Endothelial cell of umbilical vein (primary cell): ENCODE results near the gene PPFIA2.
A peak's percentile ranks its signal among the peaks of the same experiment; 100 is the strongest.

Experiments used
- EZH2 ChIP-seq: IDR thresholded peaks from 2 replicates; pipeline ENCODE4 v1.6.1; 2012; ENCODE audit warnings: borderline replicate concordance, low read depth, mild to moderate bottlenecking, moderate library complexity, low read length, inconsistent platforms; ENCODE audit not compliant: severe bottlenecking
- FOS ChIP-seq: IDR thresholded peaks from 2 replicates; pipeline ENCODE4 v1.6.1; 2011; ENCODE audit warnings: mild to moderate bottlenecking, low read length, moderate library complexity, borderline replicate concordance; ENCODE audit not compliant: insufficient read depth
- GATA2 ChIP-seq: IDR thresholded peaks from 2 replicates; pipeline ENCODE4 v1.7.0; 2011; ENCODE audit warnings: low read depth, mild to moderate bottlenecking, moderate library complexity, mixed read lengths, low read length; ENCODE audit not compliant: insufficient read length, insufficient read depth
- JUN ChIP-seq: IDR thresholded peaks from 2 replicates; pipeline ENCODE4 v1.6.1; 2011; ENCODE audit warnings: borderline replicate concordance, low read depth; ENCODE audit not compliant: insufficient read length, insufficient read depth
- MAX ChIP-seq: IDR thresholded peaks from 2 replicates; pipeline ENCODE4 v1.6.1; 2011; ENCODE audit not compliant: insufficient read depth, insufficient read length
- MYC ChIP-seq: IDR thresholded peaks from one replicate; pipeline ENCODE4 v1.6.1; 2011; ENCODE audit warnings: mild to moderate bottlenecking, low read depth, low read length
- POLR2A ChIP-seq: IDR thresholded peaks from 2 replicates; pipeline ENCODE4 v1.6.1; 2012; ENCODE audit warnings: low read depth, mild to moderate bottlenecking, control low read depth, low read length
- POLR2AphosphoS5 ChIP-seq: IDR thresholded peaks from 2 replicates; pipeline ENCODE4 v1.6.1; 2012; ENCODE audit warnings: low read depth, mild to moderate bottlenecking, control low read depth, low read length, moderate library complexity; ENCODE audit not compliant: insufficient read depth
- TF ChIP-seq, protein P1 (sequence below), 2 donors: IDR thresholded peaks; 1 replicate in 1 of 2; 2 replicates in 1 of 2; pipeline ENCODE4 v1.5.1; 2011; ENCODE audit warnings: low read length in 2 of 2, mild to moderate bottlenecking in 2 of 2, moderate library complexity in 2 of 2, control low read depth in 1 of 2, inconsistent platforms in 1 of 2, low read depth in 1 of 2; ENCODE audit not compliant: insufficient read depth in 1 of 2; ENCODE audit errors: extremely low read depth in 1 of 2

DNA sequence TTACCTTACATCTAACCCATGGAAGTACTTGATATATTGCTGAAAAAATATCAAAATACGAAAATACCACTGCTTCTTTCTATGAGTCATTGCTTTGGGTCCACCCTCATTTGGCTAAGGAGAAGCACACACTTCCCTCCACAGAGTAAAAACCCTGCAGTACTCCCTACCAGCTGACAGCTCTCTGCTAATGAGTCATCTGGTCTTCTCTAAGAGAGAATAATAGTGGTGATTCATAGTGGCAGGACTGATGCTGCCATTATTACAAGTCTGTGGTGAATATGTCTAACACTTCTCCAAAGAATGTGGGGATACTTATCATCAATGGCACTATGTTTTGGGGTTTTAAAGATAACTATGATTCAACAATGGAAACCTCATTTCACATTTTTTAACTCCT is 90.7 kb downstream of the PPFIA2 start:
- TF ChIP-seq, protein P1, sequence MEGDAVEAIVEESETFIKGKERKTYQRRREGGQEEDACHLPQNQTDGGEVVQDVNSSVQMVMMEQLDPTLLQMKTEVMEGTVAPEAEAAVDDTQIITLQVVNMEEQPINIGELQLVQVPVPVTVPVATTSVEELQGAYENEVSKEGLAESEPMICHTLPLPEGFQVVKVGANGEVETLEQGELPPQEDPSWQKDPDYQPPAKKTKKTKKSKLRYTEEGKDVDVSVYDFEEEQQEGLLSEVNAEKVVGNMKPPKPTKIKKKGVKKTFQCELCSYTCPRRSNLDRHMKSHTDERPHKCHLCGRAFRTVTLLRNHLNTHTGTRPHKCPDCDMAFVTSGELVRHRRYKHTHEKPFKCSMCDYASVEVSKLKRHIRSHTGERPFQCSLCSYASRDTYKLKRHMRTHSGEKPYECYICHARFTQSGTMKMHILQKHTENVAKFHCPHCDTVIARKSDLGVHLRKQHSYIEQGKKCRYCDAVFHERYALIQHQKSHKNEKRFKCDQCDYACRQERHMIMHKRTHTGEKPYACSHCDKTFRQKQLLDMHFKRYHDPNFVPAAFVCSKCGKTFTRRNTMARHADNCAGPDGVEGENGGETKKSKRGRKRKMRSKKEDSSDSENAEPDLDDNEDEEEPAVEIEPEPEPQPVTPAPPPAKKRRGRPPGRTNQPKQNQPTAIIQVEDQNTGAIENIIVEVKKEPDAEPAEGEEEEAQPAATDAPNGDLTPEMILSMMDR (IDR thresholded peaks at IDR 0.05; ENCODE audit: extremely low read depth in 1 of 2, insufficient read depth in 1 of 2, low read depth in 1 of 2, low read length in 2 of 2), result no peak
- TF ChIP-seq POLR2A (no peak), EZH2 (no peak), POLR2AphosphoS5 (no peak), MAX (no peak), MYC (no peak), JUN (no peak), FOS (peak; percentile 69), GATA2 (no peak)
